IPS DF 4.7 (cell line): ENCODE data around the gene CNKSR2.

Experiments
- DNase-seq: peaks from one replicate; pipeline ENCODE4 v3.0.0-alpha.2; 2013; ENCODE audit warnings: low spot score; ENCODE audit errors: extremely low read depth

The CNKSR2 gene

GRCh38 chrX:21374163-21374993 lies at the start of gene CNKSR2:
Gene CNKSR2, plus strand, starts transcription at chrX:21374418. Its CDS starts 480 bp downstream, at chrX:21374898.
- DNase-seq = no peak

GRCh38 chrX:21354725-21355124 lies 19.5 kb upstream of the CNKSR2 start:
- DNase-seq = no peak

GRCh38 chrX:21355831-21356230 lies 18.4 kb upstream of the CNKSR2 start:
- DNase-seq = no peak

- no peak for DNase-seq
Observed at GRCh38 chrX:21369613-21370012, 4.6 kb upstream of the CNKSR2 start.

GRCh38 chrX:21373001-21373400 lies 1.2 kb upstream of the CNKSR2 start:
- no peak for DNase-seq

- DNase-seq = no peak
Observed at GRCh38 chrX:21373637-21374162, 518 bp upstream of the CNKSR2 start.

GRCh38 chrX:21374994-21375707 lies 933 bp downstream of the CNKSR2 start:
- DNase-seq = no peak

- no peak for DNase-seq
Observed at GRCh38 chrX:21375708-21376009, 1.4 kb downstream of the CNKSR2 start.

- no peak for DNase-seq
Observed at GRCh38 chrX:21376636-21377035, 2.4 kb downstream of the CNKSR2 start.

- DNase-seq = no peak
Observed at GRCh38 chrX:21379991-21380390, 5.8 kb downstream of the CNKSR2 start.

GRCh38 chrX:21382715-21383114 lies 8.5 kb downstream of the CNKSR2 start:
- no peak for DNase-seq

- DNase-seq = no peak
Observed at GRCh38 chrX:21383546-21383945, 9.3 kb downstream of the CNKSR2 start.

- DNase-seq = no peak
Observed at GRCh38 chrX:21384178-21384577, 10.0 kb downstream of the CNKSR2 start.

GRCh38 chrX:21394792-21395191 lies 20.6 kb downstream of the CNKSR2 start:
- DNase-seq = no peak

- DNase-seq = no peak
Observed at GRCh38 chrX:21398426-21398825, 24.2 kb downstream of the CNKSR2 start.

GRCh38 chrX:21400408-21401121 lies 26.3 kb downstream of the CNKSR2 start:
- DNase-seq = no peak

- no peak for DNase-seq
Observed at GRCh38 chrX:21408307-21408706, 34.1 kb downstream of the CNKSR2 start.

GRCh38 chrX:21408788-21409187 lies 34.6 kb downstream of the CNKSR2 start:
- no peak for DNase-seq

GRCh38 chrX:21412029-21412428 lies 37.8 kb downstream of the CNKSR2 start:
- no peak for DNase-seq

- DNase-seq = no peak
Observed at GRCh38 chrX:21412883-21413282, 38.7 kb downstream of the CNKSR2 start.

GRCh38 chrX:21427086-21427485 lies 52.9 kb downstream of the CNKSR2 start:
- no peak for DNase-seq

- no peak for DNase-seq
Observed at GRCh38 chrX:21437036-21437435, 62.8 kb downstream of the CNKSR2 start.
